Activated CD4-positive, alpha-beta T cell treated with anti-CD3 and anti-CD28 coated beads, Interleukin-2, amount 50 U/mL, for 4 hours (primary cell): ENCODE measurements around the gene PLK3.
"Not testable (repeated sequence)": the region's sequence is repeated elsewhere in the genome, so short reads cannot be mapped to it uniquely, and the experiment has no call there.

Experiments
- DNase-seq, 2 experiments: peaks; one replicate each; pipeline ENCODE4 v3.0.0-alpha.2; 2020

Gene PLK3

GRCh38 chr1:44829506-44830384, 29.6 kb downstream of the PLK3 start:
- DNase-seq, result no peak

- no peak for DNase-seq
Measured at GRCh38 chr1:44830900-44831304, 30.7 kb downstream of the PLK3 start.

GRCh38 chr1:44831516-44831915, 31.3 kb downstream of the PLK3 start:
- no peak for DNase-seq

GRCh38 chr1:44832056-44832705, 32.0 kb downstream of the PLK3 start:
- DNase-seq, result no peak

- DNase-seq, result no peak
Measured at GRCh38 chr1:44834328-44834727, 34.2 kb downstream of the PLK3 start.

- peak; percentile 88 to 90 for DNase-seq
Measured at GRCh38 chr1:44835738-44836675, 35.8 kb downstream of the PLK3 start.

- DNase-seq, result not testable (repeated sequence)
Measured at GRCh38 chr1:44838294-44838693, 38.1 kb downstream of the PLK3 start.

- DNase-seq, result no peak
Measured at GRCh38 chr1:44839576-44839975, 39.4 kb downstream of the PLK3 start.

- no peak for DNase-seq
Measured at GRCh38 chr1:44842486-44842861, 42.3 kb downstream of the PLK3 start.

- DNase-seq, result no peak
Measured at GRCh38 chr1:44842862-44843655, 42.9 kb downstream of the PLK3 start, which contains the start of gene PTCH2. PTCH2 (minus strand) TSS chr1:44843253; CDS start chr1:44842932, 321 bp downstream.

- no peak for DNase-seq
Measured at GRCh38 chr1:44846985-44847384, 46.8 kb downstream of the PLK3 start.

- no peak for DNase-seq
Measured at GRCh38 chr1:44847845-44848244, 47.7 kb downstream of the PLK3 start.

GRCh38 chr1:44848456-44849181, 48.4 kb downstream of the PLK3 start:
- no peak for DNase-seq

- no peak for DNase-seq
Measured at GRCh38 chr1:44849575-44850132, 49.5 kb downstream of the PLK3 start.

GRCh38 chr1:44851308-44851707, 51.1 kb downstream of the PLK3 start:
- DNase-seq, result no peak

- no peak for DNase-seq
Measured at GRCh38 chr1:44853201-44853600, 53.0 kb downstream of the PLK3 start.

- no peak for DNase-seq
Measured at GRCh38 chr1:44854970-44855369, 54.8 kb downstream of the PLK3 start.
